Testis (tissue), 2 donors: ENCODE measurements around the gene ANKRD30B.
"Not testable (repeated sequence)": the region's sequence is repeated elsewhere in the genome, so short reads cannot be mapped to it uniquely, and the experiment has no call there.

Experiments used
- POLR2A ChIP-seq: fragments of 450-650 bp; IDR thresholded peaks from one replicate; pipeline ENCODE4 v1.6.1; 2017; ENCODE audit warnings: antibody characterized with exemption, mild to moderate bottlenecking, moderate library complexity
- TF ChIP-seq, protein P1 (sequence below), 3 experiments: fragments of 450-650 bp in 2 of 3; fragments of 200-600 bp in 1 of 3; sonication (generic) in 1 of 3; IDR thresholded peaks; one replicate each; pipeline ENCODE4 v1.5.1; 2016 to 2019; ENCODE audit warnings: antibody characterized with exemption in 3 of 3, mild to moderate bottlenecking in 2 of 3, moderate library complexity in 1 of 3

DNA sequence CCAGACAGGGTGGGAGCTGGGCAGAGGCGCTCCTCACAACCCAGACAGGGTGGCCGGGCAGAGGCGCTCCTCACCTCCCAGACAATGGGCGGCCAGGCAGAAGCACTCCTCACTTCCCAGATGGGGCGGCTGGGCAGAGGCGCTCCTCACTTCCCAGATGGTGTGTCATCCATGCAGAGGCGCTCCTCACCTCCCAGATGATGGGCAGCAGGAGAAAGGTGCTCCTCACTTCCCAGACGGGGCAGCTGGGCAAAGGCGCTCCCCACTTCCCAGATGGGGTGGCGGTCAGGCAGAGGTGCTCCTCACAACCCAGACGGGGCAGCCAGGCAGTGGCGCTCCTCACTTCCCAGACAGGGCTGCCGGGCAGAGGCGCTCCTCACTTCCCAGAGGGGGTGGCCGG lies 112.0 kb downstream of the ANKRD30B start:
- TF ChIP-seq, protein P1, sequence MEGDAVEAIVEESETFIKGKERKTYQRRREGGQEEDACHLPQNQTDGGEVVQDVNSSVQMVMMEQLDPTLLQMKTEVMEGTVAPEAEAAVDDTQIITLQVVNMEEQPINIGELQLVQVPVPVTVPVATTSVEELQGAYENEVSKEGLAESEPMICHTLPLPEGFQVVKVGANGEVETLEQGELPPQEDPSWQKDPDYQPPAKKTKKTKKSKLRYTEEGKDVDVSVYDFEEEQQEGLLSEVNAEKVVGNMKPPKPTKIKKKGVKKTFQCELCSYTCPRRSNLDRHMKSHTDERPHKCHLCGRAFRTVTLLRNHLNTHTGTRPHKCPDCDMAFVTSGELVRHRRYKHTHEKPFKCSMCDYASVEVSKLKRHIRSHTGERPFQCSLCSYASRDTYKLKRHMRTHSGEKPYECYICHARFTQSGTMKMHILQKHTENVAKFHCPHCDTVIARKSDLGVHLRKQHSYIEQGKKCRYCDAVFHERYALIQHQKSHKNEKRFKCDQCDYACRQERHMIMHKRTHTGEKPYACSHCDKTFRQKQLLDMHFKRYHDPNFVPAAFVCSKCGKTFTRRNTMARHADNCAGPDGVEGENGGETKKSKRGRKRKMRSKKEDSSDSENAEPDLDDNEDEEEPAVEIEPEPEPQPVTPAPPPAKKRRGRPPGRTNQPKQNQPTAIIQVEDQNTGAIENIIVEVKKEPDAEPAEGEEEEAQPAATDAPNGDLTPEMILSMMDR (IDR thresholded peaks at IDR 0.05) = not testable (repeated sequence)
- not testable (repeated sequence) for TF ChIP-seq POLR2A
